Stimulated activated CD8-positive, alpha-beta memory T cell treated with anti-CD3 and anti-CD28 coated beads, Interleukin-12 subunit alpha, Interleukin-12 subunit beta, amount 100 ng/mL, for 1 hour (primary cell): ENCODE results near the gene SERTAD1.
A peak's percentile ranks its signal among the peaks of the same experiment; 100 is the strongest.
"Not testable (repeated sequence)": the region's sequence is repeated elsewhere in the genome, so short reads cannot be mapped to it uniquely, and the experiment has no call there.

Source experiments
- DNase-seq: peaks from one replicate; pipeline ENCODE4 v3.0.0-alpha.2; 2020; ENCODE audit warnings: low read depth

Gene SERTAD1, protein sequence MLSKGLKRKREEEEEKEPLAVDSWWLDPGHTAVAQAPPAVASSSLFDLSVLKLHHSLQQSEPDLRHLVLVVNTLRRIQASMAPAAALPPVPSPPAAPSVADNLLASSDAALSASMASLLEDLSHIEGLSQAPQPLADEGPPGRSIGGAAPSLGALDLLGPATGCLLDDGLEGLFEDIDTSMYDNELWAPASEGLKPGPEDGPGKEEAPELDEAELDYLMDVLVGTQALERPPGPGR

DNA sequence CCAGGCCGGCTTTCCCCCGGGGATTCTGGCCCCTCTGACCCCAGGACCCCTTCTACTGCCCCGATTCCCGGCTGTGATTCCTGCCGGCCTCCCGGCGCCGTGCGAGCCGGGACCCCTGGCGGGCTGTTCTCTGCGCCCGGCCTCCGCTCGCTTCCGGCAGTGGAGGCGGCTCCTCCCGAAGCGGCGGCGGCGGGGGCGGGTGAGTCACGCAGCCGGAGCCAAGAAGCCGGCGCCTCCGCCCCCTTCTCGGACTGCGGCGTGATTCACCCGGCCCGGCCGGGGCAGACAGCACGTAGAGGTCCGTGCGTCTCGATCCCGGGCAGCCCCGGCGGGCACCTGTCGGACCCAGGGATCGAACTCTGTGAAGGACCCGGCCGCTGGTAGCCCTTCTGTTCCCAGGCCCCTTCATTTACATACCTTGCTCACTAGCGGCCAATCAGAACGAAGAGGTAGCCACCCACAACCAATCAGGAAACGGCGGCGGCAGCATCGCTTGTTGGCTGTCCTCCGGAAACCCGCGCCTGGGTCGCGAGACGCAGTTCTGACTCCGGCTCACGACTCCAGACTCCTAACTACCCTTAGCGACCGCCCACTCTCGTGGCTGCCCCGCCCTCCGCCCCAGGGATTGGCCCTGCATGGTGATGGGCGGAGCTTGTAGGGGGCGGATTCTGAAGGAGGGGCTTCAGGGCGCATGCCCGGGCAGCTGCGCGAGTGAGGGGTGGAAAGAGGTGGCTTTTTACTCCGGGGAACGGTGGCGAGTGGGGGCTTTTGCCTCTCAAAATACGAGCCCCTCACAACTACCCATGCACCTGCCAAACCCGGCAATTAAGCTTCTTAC lies at the start of gene SERTAD1:
SERTAD1 (minus strand) TSS at position 543 of the 838 bp plus-strand sequence. CDS start 2,446 bp downstream, outside the sequence.
- peak; percentile 100 for DNase-seq

DNA sequence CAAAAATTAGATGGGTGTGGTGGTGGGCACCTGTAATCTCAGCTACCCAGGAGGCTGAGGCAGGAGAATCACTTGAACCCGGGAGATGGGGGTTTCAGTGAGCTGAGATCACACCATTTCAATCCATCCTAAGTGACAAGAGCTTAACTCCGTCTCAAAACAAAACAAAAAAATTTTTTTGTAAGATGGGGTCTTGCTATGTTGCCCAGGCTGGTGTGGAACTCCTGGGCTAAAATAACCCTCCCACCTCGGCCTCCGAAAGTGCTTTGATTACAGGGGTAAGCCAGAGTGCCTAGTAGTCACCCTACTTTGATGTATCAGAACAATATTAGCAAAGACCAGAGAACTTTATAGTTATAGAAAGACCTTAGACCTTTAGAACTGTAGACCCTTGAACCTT lies 48.9 kb upstream of the SERTAD1 start:
- no peak for DNase-seq

- no peak for DNase-seq
Observed at GRCh38 chr19:40472516-40472915, 46.7 kb upstream of the SERTAD1 start.

GRCh38 chr19:40471111-40471510 lies 45.3 kb upstream of the SERTAD1 start:
- DNase-seq = no peak

- DNase-seq = no peak
Observed at GRCh38 chr19:40469011-40469410, 43.2 kb upstream of the SERTAD1 start.

GRCh38 chr19:40466985-40467734 lies 41.4 kb upstream of the SERTAD1 start, which contains the start of gene SPTBN4:
TSS of gene SPTBN4 (plus strand) at chr19:40467001. CDS start at chr19:40472622, 5,621 bp downstream.
- DNase-seq = no peak

- DNase-seq = peak; percentile 47
Observed at GRCh38 chr19:40466219-40466984, 40.6 kb upstream of the SERTAD1 start.

GRCh38 chr19:40465557-40466218 lies 39.9 kb upstream of the SERTAD1 start, which contains the start of gene BLVRB:
TSS of gene BLVRB (minus strand) at chr19:40465745. CDS start at chr19:40465688, 57 bp downstream.
- peak; percentile 98 for DNase-seq

- DNase-seq = no peak
Observed at GRCh38 chr19:40465025-40465556, 39.3 kb upstream of the SERTAD1 start.

DNA sequence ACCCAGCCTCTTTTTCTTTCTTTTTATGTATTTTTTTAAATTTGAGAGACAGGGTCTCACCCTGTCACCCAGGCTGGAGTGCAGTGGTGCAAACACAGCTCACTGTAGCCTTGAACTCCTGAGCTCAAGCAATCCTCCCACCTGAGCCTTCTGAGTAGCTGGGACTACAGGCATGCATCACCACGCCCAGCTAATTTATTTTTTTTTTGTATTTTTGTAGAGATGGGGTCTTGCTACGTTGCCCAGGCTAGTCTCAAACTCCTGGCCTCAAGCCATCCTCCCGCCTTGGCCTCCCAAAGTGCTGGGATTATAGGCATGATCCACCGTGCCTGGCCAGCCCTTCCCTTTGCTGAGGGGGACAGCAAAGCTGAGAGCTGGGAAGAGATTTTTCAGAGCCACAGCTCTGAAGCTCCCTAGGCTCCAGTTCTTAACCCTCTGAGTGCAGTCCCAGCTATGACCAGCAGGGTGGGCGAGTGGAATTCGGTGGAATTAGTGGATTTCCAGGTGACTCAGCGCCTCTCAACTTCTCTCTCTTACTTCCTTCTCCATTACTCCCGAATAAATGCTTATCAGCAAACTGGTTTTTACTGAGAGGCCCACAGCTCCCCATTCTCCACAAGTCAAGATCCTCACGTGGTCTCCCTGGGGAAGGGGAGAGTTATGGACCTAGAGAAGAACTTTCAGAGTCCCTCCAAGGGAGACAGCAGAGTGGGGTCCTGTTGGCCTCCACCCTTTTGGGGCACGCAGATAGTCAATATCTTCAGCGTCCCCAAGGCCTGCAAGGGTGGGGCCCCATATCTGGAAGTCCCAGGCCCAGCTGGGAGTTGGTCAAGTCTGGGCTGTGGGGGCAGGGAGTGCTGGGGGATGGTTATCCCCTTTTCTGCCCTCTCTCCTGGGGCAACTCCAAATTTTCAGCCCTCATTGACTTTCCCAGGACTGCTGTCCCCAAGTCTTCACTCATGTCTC lies 38.5 kb upstream of the SERTAD1 start:
- peak; percentile 61 for DNase-seq

- not testable (repeated sequence) for DNase-seq
Observed at GRCh38 chr19:40463587-40464037, 37.8 kb upstream of the SERTAD1 start.

DNA sequence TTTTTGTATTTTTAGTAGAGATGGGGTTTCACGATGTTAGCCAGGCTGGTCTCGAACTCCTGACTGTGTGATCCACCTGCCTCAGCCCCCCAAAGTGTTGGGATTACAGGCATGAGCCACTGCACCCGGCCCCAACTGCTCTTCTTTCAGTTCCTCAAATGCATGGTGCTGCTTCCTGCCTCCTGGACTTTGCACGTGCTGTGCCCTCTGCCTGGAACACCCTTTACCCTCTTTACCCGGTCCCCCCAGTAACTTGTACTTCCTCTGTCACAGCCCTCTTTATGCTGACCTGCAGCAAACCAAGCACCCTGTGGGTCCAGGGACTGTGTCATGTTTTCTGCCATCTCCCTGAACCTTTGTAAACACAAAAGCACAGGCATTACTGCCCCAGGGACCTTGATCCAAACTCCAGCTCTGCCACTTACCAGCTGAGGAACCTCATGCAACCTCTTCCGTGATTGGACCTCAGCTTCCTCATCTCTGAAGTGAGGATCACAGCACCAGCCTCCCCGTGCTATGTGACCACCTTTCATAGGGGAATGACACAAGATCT lies 36.0 kb upstream of the SERTAD1 start:
- DNase-seq = no peak

DNA sequence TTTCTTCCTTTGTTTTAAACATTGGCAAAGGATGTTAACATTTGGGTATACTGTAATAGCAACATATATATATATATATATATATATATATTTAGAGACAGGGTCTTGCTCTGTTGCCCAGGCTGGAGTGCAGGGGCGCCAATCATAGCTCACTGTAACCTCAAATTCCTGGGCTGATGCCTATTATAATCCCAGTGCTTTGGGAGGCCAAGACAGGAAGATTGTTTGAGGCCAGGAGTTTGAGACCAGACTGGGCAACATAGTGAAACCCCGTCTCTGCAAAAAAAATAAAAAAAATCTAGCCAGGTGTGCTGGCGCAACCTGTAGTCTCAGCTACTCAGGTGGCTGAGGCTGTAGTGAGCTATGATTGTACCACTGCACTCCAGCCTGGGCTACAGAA lies 34.4 kb upstream of the SERTAD1 start:
- no peak for DNase-seq

DNA sequence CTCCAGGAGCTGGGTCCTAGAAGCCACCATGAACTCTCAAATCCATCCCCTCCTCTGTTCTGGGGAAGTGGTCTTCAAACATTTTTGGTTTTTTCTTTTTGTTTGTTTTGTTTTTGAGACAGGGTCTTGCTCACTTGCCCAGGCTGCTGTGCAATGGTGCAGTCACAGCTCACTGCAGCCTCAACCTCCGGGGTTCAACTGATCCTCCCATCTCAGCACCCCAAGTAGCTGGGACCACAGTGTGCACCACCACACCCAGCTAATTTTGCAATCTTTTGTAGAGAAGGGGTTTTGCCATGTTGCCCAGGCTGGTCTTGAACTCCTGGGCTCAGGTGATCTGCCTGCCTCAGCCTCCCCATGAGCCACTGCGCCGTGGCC lies 32.8 kb upstream of the SERTAD1 start:
- no peak for DNase-seq

DNA sequence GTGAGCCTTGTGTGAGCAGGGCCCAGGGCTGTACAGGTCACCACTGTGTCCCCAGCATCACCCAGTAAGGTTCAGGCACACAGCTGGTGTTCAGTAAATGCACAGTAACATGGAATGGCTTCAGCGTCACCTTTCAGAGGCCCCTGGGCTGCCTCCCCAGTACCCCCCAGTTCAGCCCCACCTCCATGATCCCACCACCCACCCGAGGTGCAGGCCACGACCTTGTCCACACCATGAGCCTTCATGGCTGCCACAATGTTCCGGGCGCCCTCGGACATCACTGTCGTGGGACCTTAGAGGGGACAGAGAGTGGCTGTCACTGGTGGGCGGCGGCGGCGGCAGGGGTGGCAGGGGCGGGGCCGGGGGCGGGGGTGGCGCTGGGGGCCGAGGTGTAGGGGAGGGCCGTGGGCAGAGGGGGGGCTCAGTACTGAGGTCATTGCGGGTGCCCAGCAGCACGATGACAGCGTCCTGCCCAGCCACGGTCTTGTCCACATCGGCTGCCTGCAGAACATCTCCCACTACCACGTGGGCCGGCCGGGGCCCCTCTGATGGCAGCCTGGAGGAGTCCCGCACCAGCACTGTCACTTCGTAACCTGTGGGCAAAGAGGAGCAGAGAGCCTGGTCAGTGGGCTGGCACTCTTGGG lies 32.3 kb upstream of the SERTAD1 start:
- DNase-seq = no peak

- no peak for DNase-seq
Observed at GRCh38 chr19:40457048-40457447, 31.3 kb upstream of the SERTAD1 start.

GRCh38 chr19:40453943-40454342 lies 28.2 kb upstream of the SERTAD1 start:
- DNase-seq = not testable (repeated sequence)

DNA sequence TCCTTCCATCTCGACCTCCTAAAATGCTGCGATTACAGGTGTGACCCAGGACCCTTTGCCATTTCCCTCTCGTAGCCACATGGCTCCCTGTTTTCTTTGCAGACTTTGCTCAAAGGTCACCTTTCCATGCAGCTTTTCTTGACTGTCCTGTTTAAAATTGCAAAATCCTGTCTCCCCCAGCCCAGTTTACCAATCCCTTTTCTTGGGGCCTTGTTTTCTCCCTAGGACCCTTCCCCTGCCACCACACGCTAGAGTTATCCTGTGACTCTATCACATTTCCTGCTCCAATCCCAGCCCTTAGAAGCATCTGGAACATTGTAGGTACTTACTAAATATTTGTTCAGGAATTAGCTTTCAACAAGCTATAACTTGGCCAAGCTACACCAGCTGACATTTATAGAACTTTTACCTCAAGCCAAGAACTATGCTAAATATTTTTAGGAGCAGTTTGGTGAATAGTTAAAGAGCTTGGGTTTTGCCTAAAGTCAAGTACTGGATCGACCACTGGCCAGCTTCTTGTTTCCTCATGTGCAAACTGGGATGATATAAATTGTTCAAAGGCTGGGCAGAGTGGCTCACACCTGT lies 27.5 kb upstream of the SERTAD1 start:
- DNase-seq = no peak
